Keratinocyte (primary cell): Measurements from ENCODE around the gene MAPK12. TPM values are rescaled to one million over a fixed set of nuclear protein-coding genes. Genes with fewer than 3 reads are reported as not detected.

ENCODE experiments used
- DNase-seq: peaks from one replicate; pipeline ENCODE4 v3.0.0-alpha.2; 2011; ENCODE audit warnings: low read depth, missing footprints, low spot score
- FAIRE-seq: peaks from 2 replicates; lab custom pipeline; 2011; peaks lifted over from hg19 to GRCh38; lab: Jason Lieb, UNC
- H2AFZ ChIP-seq: 2 replicates; pipeline ENCODE4 v1.6.0; 2012; ENCODE audit warnings: low read length, control low read depth, inconsistent platforms; ENCODE audit not compliant: control insufficient read depth
- H3K27ac ChIP-seq: 2 replicates; pipeline ENCODE4 v1.5.1; 2011; ENCODE audit warnings: low read length; ENCODE audit not compliant: control insufficient read depth, insufficient read depth
- H3K27me3 ChIP-seq: 3 replicates; pipeline ENCODE4 v1.6.0; 2011; ENCODE audit warnings: low read length; ENCODE audit not compliant: control insufficient read depth, insufficient read depth; ENCODE audit errors: extremely low read depth
- H3K36me3 ChIP-seq, 2 experiments: 2 replicates in 1 of 2; 3 replicates in 1 of 2; pipeline ENCODE4 v1.5.1; 2011; ENCODE audit warnings: low read length in 2 of 2, mild to moderate bottlenecking in 1 of 2; ENCODE audit not compliant: control insufficient read depth in 2 of 2, insufficient read depth in 2 of 2; ENCODE audit errors: extremely low read depth in 1 of 2
- H3K4me1 ChIP-seq: 3 replicates; pipeline ENCODE4 v1.5.1; 2011; ENCODE audit warnings: low read length; ENCODE audit not compliant: control insufficient read depth, insufficient read depth; ENCODE audit errors: extremely low read depth
- H3K4me2 ChIP-seq: 3 replicates; pipeline ENCODE4 v1.6.0; 2011; ENCODE audit warnings: low read depth, low read length; ENCODE audit not compliant: control insufficient read depth, insufficient read depth; ENCODE audit errors: extremely low read depth
- H3K4me3 ChIP-seq, 3 experiments: fragments of 200-600 bp in 1 of 3; sonication (generic) in 1 of 3; 2 replicates in 2 of 3; 3 replicates in 1 of 3; pipeline ENCODE4 v1.5.1; 2011 to 2016; ENCODE audit warnings: low read length in 3 of 3, mild to moderate bottlenecking in 3 of 3, control low read depth in 2 of 3, inconsistent platforms in 1 of 3, low read depth in 1 of 3, mixed read lengths in 1 of 3, mixed run types in 1 of 3, moderate library complexity in 1 of 3; ENCODE audit not compliant: control insufficient read depth in 2 of 3, insufficient read depth in 2 of 3; ENCODE audit errors: extremely low read depth in 1 of 3
- H3K79me2 ChIP-seq: 2 replicates; pipeline ENCODE4 v1.6.0; 2012; ENCODE audit warnings: low read length; ENCODE audit not compliant: control insufficient read depth, insufficient read depth
- H3K9ac ChIP-seq: 3 replicates; pipeline ENCODE4 v1.6.0; 2011; ENCODE audit warnings: low read length; ENCODE audit not compliant: control insufficient read depth, insufficient read depth; ENCODE audit errors: extremely low read depth
- H3K9me1 ChIP-seq: 3 replicates; pipeline ENCODE4 v1.6.0; 2011; ENCODE audit warnings: low read length; ENCODE audit not compliant: control insufficient read depth, insufficient read depth; ENCODE audit errors: extremely low read depth
- H3K9me3 ChIP-seq: 2 replicates; pipeline ENCODE4 v1.5.1; 2012; ENCODE audit warnings: low read depth, low read length; ENCODE audit not compliant: control insufficient read depth
- H4K20me1 ChIP-seq: 3 replicates; pipeline ENCODE4 v1.6.0; 2011; ENCODE audit warnings: low read length; ENCODE audit not compliant: control insufficient read depth, insufficient read depth; ENCODE audit errors: extremely low read depth
- CTCF ChIP-seq, 3 experiments: IDR thresholded peaks in 1 of 3; conservative IDR thresholded peaks in 1 of 3; optimal IDR thresholded peaks in 1 of 3; 2 replicates in 2 of 3; 3 replicates in 1 of 3; pipeline versions ENCODE3 to v1.5.1; 2011; ENCODE audit warnings: low read length in 3 of 3, mild to moderate bottlenecking in 3 of 3, moderate library complexity in 2 of 3, control low read depth in 1 of 3, inconsistent platforms in 1 of 3; ENCODE audit not compliant: insufficient read depth in 2 of 3; ENCODE audit errors: extremely low read depth in 1 of 3
- EZH2 ChIP-seq: IDR thresholded peaks from one replicate; pipeline ENCODE4 v1.6.1; 2012; ENCODE audit warnings: inconsistent platforms, mild to moderate bottlenecking, low read length, moderate library complexity
- dilution Hi-C: fragments of 300-500 bp; cut with MboI; formaldehyde crosslinking; loops from one replicate; pipeline ENCODE4 v1.7.0; 2020; ENCODE audit warnings: low sequenced_read_pairs; ENCODE audit not compliant: extremely low pct_ligation_motif_present
- polyA plus RNA-seq, 5 experiments: library from polyadenylated mRNA; depleted of rRNA in 3 of 5; stranded (reverse) in 3 of 5; stranded (forward) in 1 of 5; unstranded in 1 of 5; fragments of >200 nt; gene quantifications; 1 replicate in 1 of 5; 2 replicates in 3 of 5; 3 replicates in 1 of 5; pipeline versions ENCODE4 v1.2.1 to v1.2.3, GENCODE V29; 2011 to 2012; ENCODE audit warnings: missing spikeins in 2 of 5, low read depth in 1 of 5, low replicate concordance in 1 of 5

MAPK12 gene
- polyA plus RNA-seq, 1 donor (not counting 4 experiments of a cell fraction or from before 2014, with no cell fraction given) = 10.1 TPM

- no peak for FAIRE-seq
- dilution Hi-C loops = no loop called here
Observed at GRCh38 chr22:50259302-50259701, 2.2 kb downstream of the MAPK12 start.

GRCh38 chr22:50258361-50259292 lies 2.9 kb downstream of the MAPK12 start:
- Histone ChIP-seq H3K4me3 (no peak overlapping the region), H2AFZ (no peak overlapping the region), H3K36me3 (peaks cover 0 to 5% of the 10 kb centered on the region in 2 experiments), H3K9ac (no peak overlapping the region), H3K9me1 (no peaks in the 10 kb centered on the region), H3K4me2 (no peak overlapping the region), H3K79me2 (no peaks in the 10 kb centered on the region), H3K27ac (no peak overlapping the region), H3K4me1 (peaks cover 14% of the 10 kb centered on the region), H4K20me1 (no peaks in the 10 kb centered on the region), H3K27me3 (no peaks in the 10 kb centered on the region), H3K9me3 (no peaks in the 10 kb centered on the region)
- DNase-seq = no peak
- TF ChIP-seq EZH2 (no peak), CTCF (optimal IDR thresholded peaks at IDR 0.05 in 1 of 3, IDR thresholded peaks at IDR 0.05 in 1 of 3, conservative IDR thresholded peaks at IDR 0.05 in 1 of 3; ENCODE audit: extremely low read depth in 1 of 3, insufficient read depth in 2 of 3, low read length in 3 of 3) (no peak)
- dilution Hi-C loops = no loop called here
- no peak for FAIRE-seq

More at GRCh38 chr22:50259302-50259701, 2.2 kb downstream of the MAPK12 start:
- Histone ChIP-seq H3K9me3 (no peaks in the 10 kb centered on the region), H4K20me1 (no peaks in the 10 kb centered on the region), H2AFZ (no peak overlapping the region), H3K79me2 (no peaks in the 10 kb centered on the region), H3K27ac (no peak overlapping the region), H3K9me1 (no peaks in the 10 kb centered on the region), H3K9ac (no peak overlapping the region), H3K36me3 (peaks cover 0 to 5% of the 10 kb centered on the region in 2 experiments), H3K27me3 (no peaks in the 10 kb centered on the region), H3K4me1 (peaks cover 14% of the 10 kb centered on the region), H3K4me3 (no peak overlapping the region), H3K4me2 (no peak overlapping the region)
- no peak for TF ChIP-seq CTCF (optimal IDR thresholded peaks at IDR 0.05 in 1 of 3, IDR thresholded peaks at IDR 0.05 in 1 of 3, conservative IDR thresholded peaks at IDR 0.05 in 1 of 3; ENCODE audit: extremely low read depth in 1 of 3, insufficient read depth in 2 of 3, low read length in 3 of 3)
- no peak for TF ChIP-seq EZH2
- DNase-seq = no peak
